ENCODE results near the gene UCK2. TPM values are rescaled to one million over a fixed set of nuclear protein-coding genes. Genes with fewer than 3 reads are reported as not detected.

UCK2 gene
- total RNA-seq, 4 donors from 2014 or later: 37.6 to 63.1 (median 50.8) TPM

GRCh38 chr1:165914136-165914798, 86.9 kb downstream of the UCK2 start:
- intact Hi-C loops (cut with DNase I): loop anchor here (5.0 kb wide), 2 partner anchors 87 to 312 kb away; partner anchors contain the start of gene UCK2

GRCh38 chr1:165915480-165915879, 88.1 kb downstream of the UCK2 start:
- 63 to 100% methylated on average over 1 to 2 of the region's 2 CpGs for WGBS, 2 donors
- Histone ChIP-seq H3K27me3 (no peaks in the 10 kb centered on the region), H3K9me3 (no peaks in the 10 kb centered on the region), H3K4me3 (no peak overlapping the region), H3K27ac (no peak overlapping the region), H3K4me1 (peaks cover 0 to 46% (median 22%) of the 10 kb centered on the region in 3 donors), H3K36me3 (peaks cover 0 to 4% (median 0%) of the 10 kb centered on the region in 3 donors)
- DNase-seq: no peak
- intact Hi-C loops (cut with DNase I): loop anchor here (5.0 kb wide), 1 partner anchor 198 kb away; no protein-coding TSS in a partner anchor
- TF ChIP-seq CTCF (IDR thresholded peaks at IDR 0.05): no peak
- no peak for TF ChIP-seq POLR2A (IDR thresholded peaks at IDR 0.05)

More at GRCh38 chr1:165914136-165914798, 86.9 kb downstream of the UCK2 start:
- Histone ChIP-seq H3K27me3 (no peaks in the 10 kb centered on the region), H3K4me3 (no peak overlapping the region), H3K9me3 (no peaks in the 10 kb centered on the region), H3K4me1 (peaks cover 0 to 51% (median 22%) of the 10 kb centered on the region in 3 donors), H3K36me3 (peaks cover 4 to 16% (median 5%) of the 10 kb centered on the region in 3 donors), H3K27ac (no peak overlapping the region)
- no peak for TF ChIP-seq POLR2A (IDR thresholded peaks at IDR 0.05)
- TF ChIP-seq CTCF (IDR thresholded peaks at IDR 0.05): peak; percentile 52 to 94 (median 86)
- 2 to 8% methylated on average over 4 of the region's 4 CpGs for WGBS, 2 donors
- no peak for DNase-seq

GRCh38 chr1:165915932-165916348, 88.5 kb downstream of the UCK2 start:
- H3K27ac ChIP-seq: no peak overlapping the region
- intact Hi-C loops (cut with DNase I): loop anchor here (5.0 kb wide), 1 partner anchor 199 kb away; no protein-coding TSS in a partner anchor
- no peak for DNase-seq
- no peaks in the 10 kb centered on the region for H3K36me3 ChIP-seq
- peaks cover 0 to 41% (median 17%) of the 10 kb centered on the region in 3 donors for H3K4me1 ChIP-seq
- H3K9me3 ChIP-seq: no peaks in the 10 kb centered on the region
- WGBS, 2 donors: 36 to 51% methylated on average over 4 of the region's 4 CpGs
- TF ChIP-seq CTCF (IDR thresholded peaks at IDR 0.05) (no peak), POLR2A (IDR thresholded peaks at IDR 0.05) (no peak)
- H3K27me3 ChIP-seq: no peaks in the 10 kb centered on the region
- no peak overlapping the region for H3K4me3 ChIP-seq

- 82% methylated on average over 4 of the region's 4 CpGs for WGBS, 2 donors
Observed at GRCh38 chr1:165917166-165917565, 89.8 kb downstream of the UCK2 start.

GRCh38 chr1:165924117-165924516, 96.7 kb downstream of the UCK2 start:
- Histone ChIP-seq H3K9me3 (no peaks in the 10 kb centered on the region), H3K27ac (no peak overlapping the region), H3K36me3 (no peaks in the 10 kb centered on the region), H3K27me3 (peaks cover 0 to 13% (median 0%) of the 10 kb centered on the region in 4 donors), H3K4me3 (no peak overlapping the region), H3K4me1 (no peaks in the 10 kb centered on the region)
- intact Hi-C loops (cut with DNase I): loop anchor here (10.0 kb wide), 1 partner anchor 551 kb away; no protein-coding TSS in a partner anchor
- TF ChIP-seq POLR2A (IDR thresholded peaks at IDR 0.05) (no peak), CTCF (IDR thresholded peaks at IDR 0.05) (no peak)
- DNase-seq: no peak
- WGBS, 2 donors: 52 to 58% methylated on average over 11 of the region's 11 CpGs

More at GRCh38 chr1:165917166-165917565, 89.8 kb downstream of the UCK2 start:
- no peak for TF ChIP-seq POLR2A (IDR thresholded peaks at IDR 0.05)
- no peak overlapping the region for H3K4me3 ChIP-seq
- H3K27me3 ChIP-seq: peaks cover 0 to 3% (median 0%) of the 10 kb centered on the region in 4 donors
- no peak overlapping the region for H3K27ac ChIP-seq
- no peaks in the 10 kb centered on the region for H3K9me3 ChIP-seq
- peaks cover 0 to 29% (median 8%) of the 10 kb centered on the region in 3 donors for H3K4me1 ChIP-seq
- DNase-seq: no peak
- intact Hi-C loops (cut with DNase I): loop anchor here (5.0 kb wide), 1 partner anchor 200 kb away; no protein-coding TSS in a partner anchor
- H3K36me3 ChIP-seq: no peaks in the 10 kb centered on the region
